NCI-H2227 (cell line): ENCODE data around the gene CRHR2.
"Not testable (repeated sequence)": the region's sequence is repeated elsewhere in the genome, so short reads cannot be mapped to it uniquely, and the experiment has no call there.

ENCODE experiments used
- DNase-seq: peaks from one replicate; lab custom pipeline; 2025; ENCODE audit not compliant: unreplicated experiment; lab: John Stamatoyannopoulos, UW

CRHR2 gene

DNA sequence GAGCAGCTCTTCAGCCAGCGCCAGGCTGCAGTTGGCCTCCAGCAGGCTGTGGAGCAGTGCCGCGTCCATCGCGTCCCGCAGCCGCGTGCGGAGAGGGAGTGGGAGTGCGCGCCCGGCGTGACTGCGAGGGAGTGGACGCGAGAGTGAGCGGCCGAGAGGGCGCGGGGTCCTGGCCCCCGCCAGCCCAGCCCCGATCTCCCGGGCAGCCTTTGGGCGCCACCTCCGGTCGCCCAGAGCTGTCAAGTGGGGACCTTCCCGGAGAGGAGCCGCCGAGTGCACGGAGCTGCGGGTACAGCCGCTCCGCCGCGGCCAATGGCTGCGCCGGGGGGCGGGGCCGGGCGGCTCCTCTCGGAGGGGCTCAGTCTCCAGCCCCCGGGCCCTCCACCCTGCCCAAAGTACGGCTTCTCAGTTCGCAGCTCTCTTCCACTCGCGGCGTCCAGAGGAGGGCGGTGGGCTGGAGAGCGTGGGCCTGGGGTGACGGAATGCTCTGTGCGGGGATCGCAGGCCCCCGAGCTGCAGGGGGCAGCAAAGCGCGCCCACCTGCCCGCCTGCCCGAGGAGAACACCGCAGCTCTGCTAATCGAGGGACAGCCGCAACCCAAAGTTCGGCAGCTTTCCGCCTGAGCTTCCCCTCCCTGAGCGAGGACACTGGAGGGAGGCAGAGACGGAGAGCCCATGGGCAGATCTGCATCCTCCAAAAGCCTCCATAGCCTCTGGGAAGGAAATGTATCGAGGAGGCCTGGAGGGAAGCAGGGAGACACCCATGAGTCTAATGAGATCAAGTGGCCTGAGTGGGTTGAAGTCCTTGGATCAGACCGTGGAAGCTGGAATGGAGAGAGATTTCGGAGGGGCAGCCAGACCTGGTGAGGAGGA lies at the start of gene CRHR2:
TSS of gene CRHR2 (minus strand) at position 245 of the 872 bp plus-strand sequence. CDS start at position 69, 176 bp downstream.
- DNase-seq = peak; percentile 36

DNA sequence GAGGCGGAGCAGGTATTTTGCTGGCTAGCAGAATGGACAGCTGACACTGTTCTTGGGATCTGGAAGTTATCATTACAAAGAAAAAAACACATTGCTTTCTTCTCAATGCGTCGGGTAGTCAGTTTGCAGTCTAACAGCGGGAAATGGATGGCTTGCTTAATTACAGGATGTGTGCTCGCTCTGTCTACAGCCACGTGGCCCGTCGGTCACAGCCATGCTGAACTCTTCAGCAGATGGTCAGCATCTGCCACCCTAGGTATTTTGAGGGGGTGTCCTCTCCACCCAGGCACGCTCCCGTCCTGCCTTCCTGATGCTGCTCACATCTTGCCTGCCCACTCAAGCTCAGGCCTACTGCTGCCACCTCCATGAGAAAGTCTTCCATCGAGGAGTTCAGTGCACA lies 49.3 kb upstream of the CRHR2 start:
- peak; percentile 30 for DNase-seq

DNA sequence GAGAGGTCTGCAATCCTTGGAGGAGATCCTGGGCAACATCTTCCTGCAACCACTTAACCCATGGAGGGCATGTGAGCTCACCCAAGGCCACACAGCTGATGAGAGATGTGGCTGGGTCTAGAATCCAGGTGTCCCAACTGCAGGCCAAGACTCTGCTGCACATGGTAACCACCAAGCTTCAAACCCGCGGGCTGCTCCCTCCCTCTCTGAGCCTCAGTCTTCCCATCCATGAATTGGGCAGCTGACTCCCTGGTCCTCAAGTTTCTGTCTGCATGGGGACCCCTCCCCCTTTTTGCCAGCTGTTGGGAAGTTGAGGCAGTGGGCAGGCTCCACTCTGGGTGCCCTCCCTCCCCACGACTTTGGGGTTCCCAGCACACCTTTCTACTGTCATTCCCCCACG lies 48.7 kb upstream of the CRHR2 start:
- no peak for DNase-seq

DNA sequence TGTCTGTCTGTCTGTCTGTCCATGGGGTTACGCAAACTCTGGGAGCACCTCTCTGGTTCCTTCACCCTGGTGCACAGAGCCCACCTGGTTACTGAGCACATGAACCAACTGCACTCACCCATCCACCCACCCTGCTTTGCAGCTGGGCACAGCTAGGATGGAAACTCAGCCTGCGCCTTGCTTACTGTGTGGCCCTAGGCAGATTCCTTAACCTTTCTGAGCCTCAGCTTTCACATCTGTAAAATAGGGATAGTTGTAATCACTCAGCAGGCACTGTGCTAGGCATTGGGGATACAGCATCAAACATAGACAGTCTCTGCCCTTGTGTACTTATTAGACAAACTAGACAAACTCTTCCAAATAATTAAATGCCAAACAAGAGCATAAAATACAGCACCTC lies 47.8 kb upstream of the CRHR2 start:
- DNase-seq = no peak

DNA sequence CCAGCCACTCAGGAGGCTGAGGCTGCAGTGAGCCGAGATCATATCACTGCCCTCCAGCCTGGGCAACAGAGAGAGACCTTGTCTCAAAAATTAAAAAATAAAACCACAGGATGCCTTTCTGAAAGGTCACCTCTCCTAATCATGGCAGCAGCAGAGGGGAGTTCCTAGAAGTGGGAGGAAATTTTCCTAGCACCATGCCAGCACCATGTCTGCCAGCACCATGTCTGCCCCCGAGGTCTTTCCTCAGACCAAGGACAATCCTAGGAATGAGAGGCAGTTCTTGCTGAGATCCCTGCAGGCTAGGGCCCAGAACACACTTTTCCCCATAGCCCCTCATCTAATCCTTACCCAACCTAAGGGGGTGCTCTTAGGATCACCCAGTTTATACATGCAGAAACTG lies 47.4 kb upstream of the CRHR2 start:
- DNase-seq = no peak

DNA sequence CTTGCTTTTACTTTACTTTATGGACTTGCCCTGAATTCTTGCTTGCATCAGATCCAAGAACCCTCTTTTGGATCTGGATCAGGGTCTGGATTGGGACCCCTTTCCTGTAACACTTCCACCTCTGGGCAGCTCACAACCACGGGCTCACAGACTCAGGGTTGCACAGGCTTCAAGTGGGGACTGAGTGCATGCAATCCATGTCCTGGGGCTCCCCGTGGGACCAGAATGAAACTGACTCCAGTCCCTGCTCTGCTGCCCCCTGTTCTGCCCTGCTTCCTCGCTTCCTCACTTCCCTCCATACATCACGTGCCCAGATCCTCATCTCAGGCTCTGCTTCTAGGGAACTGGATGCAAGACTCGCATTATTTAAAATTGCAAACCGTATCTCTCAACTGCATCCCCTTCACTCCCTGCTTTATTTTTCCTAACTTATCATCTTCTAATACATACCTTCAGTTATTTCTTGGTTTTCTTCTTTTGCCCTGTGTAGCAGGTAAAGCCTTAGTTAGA lies 46.4 kb upstream of the CRHR2 start:
- no peak for DNase-seq

DNA sequence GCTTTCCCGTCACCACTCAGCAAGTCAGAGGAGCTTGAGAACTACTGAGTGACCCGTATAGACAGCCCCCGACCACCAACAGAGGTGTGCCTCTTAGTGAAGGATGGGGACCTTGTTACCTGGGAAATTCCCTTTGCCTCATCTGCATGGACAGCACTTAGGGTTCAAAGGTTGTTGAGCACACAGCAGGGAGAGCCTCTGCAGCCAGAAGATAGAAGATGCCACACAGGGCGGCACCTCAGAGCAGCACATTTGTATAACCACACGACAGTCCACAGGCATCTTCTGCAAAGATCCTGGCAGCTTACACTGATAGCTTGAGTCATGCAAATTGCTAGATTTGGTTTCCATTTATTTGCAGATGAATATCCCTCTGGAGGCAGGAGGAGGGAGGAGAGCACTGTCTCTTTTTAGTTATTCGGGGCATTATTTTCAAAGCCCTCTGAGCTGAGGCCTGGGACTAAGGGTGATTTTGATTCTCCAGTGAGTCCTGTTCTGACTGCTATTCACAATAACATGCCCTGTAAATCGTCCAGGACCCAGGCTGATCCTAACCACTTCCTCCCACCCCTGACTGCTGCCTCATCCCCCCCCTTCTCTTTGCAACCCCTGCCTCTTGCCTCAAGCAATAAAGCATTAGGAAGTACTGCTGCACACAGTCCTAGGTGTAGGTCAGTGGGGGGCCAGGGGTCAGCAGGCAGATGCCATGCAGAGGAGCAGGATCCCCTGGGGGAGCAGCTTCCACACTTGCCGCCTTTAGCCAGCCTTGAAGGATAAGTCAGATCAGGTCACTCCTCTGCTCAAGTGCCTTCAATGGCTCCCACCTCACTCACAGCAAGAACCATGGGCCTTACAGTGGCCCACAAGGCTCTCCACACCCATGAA lies 45.0 kb upstream of the CRHR2 start:
- DNase-seq = no peak

DNA sequence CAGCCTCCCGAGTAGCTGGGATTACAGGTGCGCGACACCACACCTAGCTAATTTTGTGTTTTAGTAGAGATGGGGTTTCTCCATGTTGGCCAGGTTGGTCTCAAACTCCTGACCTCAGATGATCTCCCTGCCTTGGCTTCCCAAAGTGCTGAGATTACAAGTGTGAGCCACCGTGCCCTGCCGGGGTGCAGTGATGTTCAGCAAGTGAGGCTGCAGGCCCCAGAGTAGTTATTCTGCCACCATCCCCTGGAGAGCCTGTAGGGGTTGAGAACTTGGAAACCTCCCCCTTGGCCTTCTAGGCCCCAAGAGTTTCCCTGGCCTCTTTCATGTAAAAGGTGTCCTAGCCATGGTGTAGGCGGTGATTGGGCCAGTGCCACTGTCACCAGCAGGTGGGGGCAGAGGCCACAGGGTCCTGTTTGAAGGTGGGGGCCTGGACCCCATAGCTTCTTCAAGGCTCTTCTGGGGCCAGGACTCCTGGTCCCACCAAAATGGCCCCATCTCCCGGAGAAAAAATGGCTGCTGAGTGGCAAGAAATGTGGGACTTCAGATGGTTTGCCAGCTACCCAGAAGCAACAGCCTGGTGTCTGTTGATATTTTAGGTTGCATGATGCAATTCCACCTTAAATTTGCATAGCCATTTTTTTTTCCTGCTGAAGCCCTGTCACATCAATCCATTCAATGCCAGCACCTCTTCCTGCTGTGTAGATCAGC lies 44.2 kb upstream of the CRHR2 start:
- no peak for DNase-seq

DNA sequence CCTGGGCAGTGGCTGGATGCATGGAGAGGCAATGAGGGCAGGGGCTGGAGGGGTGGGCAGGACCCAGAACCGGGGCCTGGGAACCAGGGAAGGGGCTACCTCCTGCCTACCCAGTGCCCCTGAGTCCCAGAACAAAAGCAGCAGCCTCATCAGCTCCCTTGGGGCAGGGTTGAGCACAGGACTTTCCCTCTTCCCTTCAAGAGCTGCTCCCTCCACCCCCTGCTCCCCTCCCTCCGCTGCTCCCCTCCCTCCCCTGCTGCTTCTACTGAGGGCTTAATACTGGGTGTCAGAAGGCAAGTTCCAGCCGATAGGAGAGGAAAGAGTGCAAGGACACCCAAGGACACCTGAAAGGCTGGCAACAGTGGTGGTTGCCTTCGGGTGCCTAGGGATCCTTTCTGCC lies 41.5 kb upstream of the CRHR2 start:
- DNase-seq = no peak

DNA sequence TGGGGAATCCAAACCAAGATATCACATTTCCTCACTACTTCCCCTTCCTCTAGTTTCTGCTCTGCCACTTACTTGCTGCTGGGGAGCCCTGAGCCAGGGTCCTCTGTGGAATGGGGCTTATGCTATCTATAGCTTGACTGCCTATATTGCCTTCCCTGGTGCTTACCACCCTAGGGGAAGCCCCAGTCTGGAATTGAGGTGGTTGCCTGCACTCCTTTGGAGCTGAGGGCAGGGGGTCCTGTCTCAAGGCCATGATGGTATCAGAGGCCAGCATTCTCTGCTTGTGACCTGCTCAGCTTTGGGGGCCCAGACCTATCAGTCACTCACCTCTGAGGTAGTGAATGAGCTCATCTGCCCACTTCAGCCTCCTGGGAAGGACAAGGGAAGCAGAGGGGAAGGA lies 40.4 kb upstream of the CRHR2 start:
- DNase-seq = no peak

DNA sequence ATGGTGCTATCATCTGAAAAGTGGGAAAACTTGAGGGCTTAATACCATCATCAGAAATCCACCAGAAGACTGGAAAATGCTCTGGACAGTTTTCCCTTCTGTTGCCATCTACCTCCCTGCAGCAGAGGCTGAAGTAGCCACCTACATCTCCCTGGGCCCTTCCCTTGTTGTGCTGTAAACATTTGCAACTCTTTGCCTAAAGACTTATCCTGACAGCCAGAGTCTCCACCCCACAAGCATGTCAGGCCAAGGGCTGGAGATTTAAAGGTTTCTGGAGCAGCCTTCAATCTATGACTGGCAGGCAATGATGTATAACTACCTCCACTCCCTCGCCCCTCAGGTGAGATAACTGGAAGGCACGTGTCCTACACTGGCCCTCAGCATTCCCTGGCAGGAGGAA lies 39.9 kb upstream of the CRHR2 start:
- no peak for DNase-seq

DNA sequence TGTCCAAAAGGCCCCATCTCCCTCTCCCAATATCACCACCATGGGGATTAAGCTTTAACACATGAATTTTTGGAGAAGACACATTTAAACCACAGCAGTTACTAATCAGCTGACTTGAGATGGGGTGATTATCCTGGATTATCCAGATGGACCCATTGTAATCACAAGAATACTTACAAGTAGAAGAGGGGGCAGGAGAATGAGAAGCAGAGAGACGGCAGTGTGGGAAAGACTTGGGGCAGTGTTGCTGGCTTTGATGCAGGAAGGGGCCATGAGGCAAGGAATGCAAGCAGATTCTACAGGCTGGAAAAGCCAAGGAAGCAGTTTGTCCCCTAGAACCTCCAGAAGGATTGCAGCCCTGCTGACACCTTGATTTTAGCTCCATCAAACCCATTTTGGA lies 39.0 kb upstream of the CRHR2 start:
- no peak for DNase-seq

DNA sequence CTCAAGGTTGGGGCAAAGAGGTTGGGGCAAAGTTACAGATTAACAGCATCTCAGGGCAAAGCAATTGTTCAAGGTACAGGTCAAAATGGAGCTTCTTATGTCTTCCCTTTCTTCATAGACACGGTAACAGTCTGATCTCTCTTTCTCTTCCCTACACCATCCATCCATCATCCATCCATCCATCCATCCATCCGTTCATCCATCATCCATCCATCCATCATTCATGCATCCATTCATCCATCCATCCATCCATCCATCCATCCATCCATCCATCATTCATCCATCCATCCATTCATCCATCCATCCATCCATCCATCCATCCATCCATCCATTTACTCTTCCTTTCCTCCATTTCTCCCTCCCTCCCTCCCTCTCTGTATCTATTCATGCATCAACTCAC lies 37.2 kb upstream of the CRHR2 start:
- not testable (repeated sequence) for DNase-seq

DNA sequence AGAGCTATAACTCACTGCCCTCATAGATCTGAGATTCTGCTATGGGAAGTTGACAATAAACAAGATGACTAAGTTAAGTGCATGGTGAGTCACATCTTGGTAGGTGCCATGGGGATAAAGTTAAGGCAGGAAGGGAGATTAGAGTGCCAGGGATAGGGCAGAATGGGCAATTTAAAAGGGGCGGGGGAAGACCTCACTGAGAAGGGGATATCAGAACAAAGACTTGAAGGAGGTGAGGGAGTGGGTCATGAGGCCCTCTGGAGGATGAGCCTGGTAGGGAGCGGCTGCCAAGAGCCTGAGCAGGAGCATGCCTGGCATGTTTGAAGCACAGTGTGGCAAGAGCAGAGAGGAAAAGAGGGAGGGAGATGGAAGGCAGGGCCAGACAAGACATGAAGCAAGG lies 34.9 kb upstream of the CRHR2 start:
- DNase-seq = no peak

DNA sequence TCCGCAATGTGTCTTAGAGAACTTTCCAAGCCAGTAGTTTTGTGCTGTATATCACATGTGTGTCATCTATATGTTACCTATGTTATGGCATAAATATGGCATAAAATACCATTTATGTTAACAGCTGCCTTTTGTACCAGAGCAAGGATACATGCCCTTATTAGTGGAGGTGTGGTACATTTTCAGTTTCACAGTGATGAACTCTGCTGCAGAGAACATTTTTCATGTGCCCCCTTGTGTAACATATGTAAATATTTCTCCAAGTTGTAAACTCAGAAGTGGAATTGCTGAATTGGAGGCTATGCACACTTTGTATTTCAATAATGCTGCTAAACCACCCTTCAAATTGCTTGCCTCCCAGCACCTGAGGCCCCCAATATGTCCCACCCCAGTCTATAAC lies 31.9 kb upstream of the CRHR2 start:
- DNase-seq = no peak

DNA sequence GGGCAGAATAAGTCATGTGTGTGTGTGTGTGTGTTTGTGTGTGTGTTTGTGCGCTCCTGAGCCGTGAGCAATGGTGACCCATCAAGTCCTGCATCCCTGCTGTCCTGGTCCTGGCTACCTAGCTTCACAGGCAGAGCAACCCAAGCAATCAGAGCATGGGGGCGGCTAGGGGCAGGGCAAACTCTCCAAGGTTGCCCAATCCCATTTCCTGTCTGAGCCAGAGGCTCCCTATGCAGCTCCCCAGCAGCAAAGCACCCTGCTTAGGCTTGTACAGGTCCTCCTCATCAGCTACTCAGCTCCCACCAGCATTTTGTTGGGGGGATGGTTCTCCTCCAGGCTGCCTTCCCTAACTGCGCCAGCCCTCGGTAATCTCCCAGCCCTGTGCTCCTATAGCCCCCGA lies 31.1 kb upstream of the CRHR2 start:
- DNase-seq = no peak

DNA sequence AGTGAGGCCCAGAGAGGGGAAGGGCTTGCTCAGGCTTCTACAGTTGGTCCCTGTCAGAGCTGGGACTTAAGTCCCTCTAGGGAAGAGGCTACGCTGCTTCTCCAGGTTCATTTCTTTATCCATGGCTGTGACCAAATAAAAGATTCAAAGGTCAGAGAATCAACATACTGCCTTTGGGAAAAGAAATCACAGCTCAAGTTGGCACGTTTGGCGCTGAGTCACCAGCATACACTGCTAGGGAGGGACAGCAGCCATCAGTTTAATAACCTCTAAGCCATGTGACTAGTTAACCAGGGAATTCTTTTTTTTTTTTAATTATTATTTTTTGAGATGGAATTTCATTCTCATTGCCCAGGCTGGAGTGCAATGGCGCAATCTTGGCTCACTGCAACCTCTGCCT lies 28.4 kb upstream of the CRHR2 start:
- DNase-seq = no peak

DNA sequence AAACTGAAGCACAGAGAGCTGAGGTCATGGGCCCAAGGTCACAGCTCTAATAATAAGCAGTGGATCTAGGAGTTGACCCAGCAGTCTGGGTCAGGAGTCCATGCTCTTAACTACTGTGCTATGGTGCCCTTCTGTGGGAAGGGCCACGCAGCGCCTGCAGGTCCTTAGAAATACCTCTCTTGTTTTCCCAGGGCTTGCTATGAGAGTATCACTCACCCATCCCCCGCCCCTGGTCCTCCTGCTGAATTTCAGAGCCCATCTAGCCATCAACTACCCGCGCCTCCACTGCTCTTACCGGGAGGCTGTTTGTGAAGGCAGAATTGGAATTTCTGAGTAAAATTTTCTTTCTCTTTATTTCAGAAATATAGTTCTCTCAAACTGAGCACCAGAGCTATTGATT lies 27.3 kb upstream of the CRHR2 start:
- peak; percentile 28 for DNase-seq

DNA sequence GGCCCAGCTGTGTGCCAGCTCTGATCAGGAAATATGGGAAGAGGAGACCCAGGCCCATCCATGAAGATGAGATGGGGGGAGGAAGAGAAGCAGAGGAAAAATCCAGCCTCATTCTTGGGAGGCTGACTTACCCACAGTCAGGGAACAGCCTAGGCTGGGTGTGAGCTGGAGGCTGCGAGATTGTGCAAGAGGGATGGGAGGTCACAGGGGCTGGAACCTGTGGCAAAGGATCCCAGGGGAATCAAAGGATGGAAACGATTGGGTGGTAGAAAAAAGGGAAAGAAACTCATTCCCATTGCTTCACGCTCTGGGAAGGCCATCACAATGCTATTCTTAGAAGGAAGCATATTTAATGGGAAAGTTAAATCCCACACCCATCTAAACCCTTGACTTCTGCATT lies 26.7 kb upstream of the CRHR2 start:
- no peak for DNase-seq

DNA sequence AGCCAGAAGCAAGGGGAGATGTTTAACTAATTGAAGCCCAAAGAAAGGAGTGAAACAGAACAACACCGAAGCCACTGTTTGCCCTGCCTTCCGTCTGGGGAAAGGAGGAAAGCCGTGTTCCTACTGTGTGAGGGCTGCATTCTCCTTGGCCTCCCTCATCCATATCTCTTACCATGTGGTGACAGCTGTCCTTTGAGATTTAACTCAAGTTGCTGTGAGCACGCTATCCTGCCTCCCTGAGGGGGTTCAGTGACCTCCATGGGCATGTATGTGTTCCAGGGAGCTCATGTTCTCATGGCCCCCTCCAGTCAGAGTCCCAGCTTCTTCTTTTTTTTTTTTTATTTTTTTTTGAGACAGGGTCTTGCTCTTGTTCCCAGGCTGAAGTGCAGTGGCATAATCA lies 26.2 kb upstream of the CRHR2 start:
- DNase-seq = no peak
